Skeletal muscle satellite cell (primary cell): ENCODE data around the gene MORF4L1.
"Not testable (repeated sequence)": the region's sequence is repeated elsewhere in the genome, so short reads cannot be mapped to it uniquely, and the experiment has no call there.

ENCODE experiments used
- H3K27me3 ChIP-seq: 2 replicates; pipeline ENCODE4 v1.7.0; 2013; ENCODE audit warnings: low read length; ENCODE audit not compliant: control insufficient read depth, insufficient read depth
- H3K36me3 ChIP-seq: 2 replicates; pipeline ENCODE4 v1.7.0; 2013; ENCODE audit warnings: mild to moderate bottlenecking, control low read depth, low read length; ENCODE audit not compliant: insufficient read depth
- H3K4me1 ChIP-seq: 2 replicates; pipeline ENCODE4 v1.7.0; 2013; ENCODE audit warnings: low read length; ENCODE audit not compliant: control insufficient read depth, insufficient read depth
- H3K4me2 ChIP-seq: 2 replicates; pipeline ENCODE4 v1.7.0; 2013; ENCODE audit warnings: mild to moderate bottlenecking, low read length
- H3K4me3 ChIP-seq: 2 replicates; pipeline ENCODE4 v1.7.0; 2013; ENCODE audit warnings: low read length
- H3K9ac ChIP-seq: 2 replicates; pipeline ENCODE4 v1.7.0; 2013; ENCODE audit warnings: mild to moderate bottlenecking, low read depth, low read length, moderate library complexity
- H3K9me3 ChIP-seq: replicated peaks from 2 replicates; pipeline ENCODE4 v1.7.0; 2013; ENCODE audit warnings: mild to moderate bottlenecking, control low read depth, low read length

The MORF4L1 gene

GRCh38 chr15:78866031-78866430 lies 6.7 kb upstream of the MORF4L1 start:
- not testable (repeated sequence) for H3K9ac ChIP-seq, H3K9me3 ChIP-seq, H3K4me3 ChIP-seq, H3K4me1 ChIP-seq, H3K27me3 ChIP-seq, H3K4me2 ChIP-seq, H3K36me3 ChIP-seq

- Histone ChIP-seq H3K4me1 (no peaks in the 10 kb centered on the region), H3K36me3 (no peaks in the 10 kb centered on the region), H3K9ac (no peak overlapping the region), H3K4me2 (no peak overlapping the region), H3K27me3 (no peaks in the 10 kb centered on the region), H3K4me3 (no peak overlapping the region), H3K9me3 (no peaks in the 10 kb centered on the region)
Observed at GRCh38 chr15:78866803-78867202, 5.9 kb upstream of the MORF4L1 start.

- Histone ChIP-seq H3K9me3 (no peaks in the 10 kb centered on the region), H3K4me3 (no peak overlapping the region), H3K36me3 (peaks cover 3% of the 10 kb centered on the region), H3K4me2 (no peak overlapping the region), H3K9ac (no peak overlapping the region), H3K27me3 (no peaks in the 10 kb centered on the region), H3K4me1 (peaks cover 4% of the 10 kb centered on the region)
Observed at GRCh38 chr15:78868366-78868765, 4.3 kb upstream of the MORF4L1 start.

GRCh38 chr15:78871483-78872127 lies 1.1 kb upstream of the MORF4L1 start:
- not testable (repeated sequence) for H3K36me3 ChIP-seq, H3K27me3 ChIP-seq, H3K4me2 ChIP-seq, H3K9ac ChIP-seq, H3K9me3 ChIP-seq, H3K4me3 ChIP-seq
- peaks cover 17% of the 10 kb centered on the region for H3K4me1 ChIP-seq

GRCh38 chr15:78872972-78873792 lies 492 bp downstream of the MORF4L1 start:
- peak overlapping the region; percentile 97 for H3K4me3 ChIP-seq
- peak overlapping the region; percentile 97 for H3K4me2 ChIP-seq
- H3K36me3 ChIP-seq = peaks cover 3% of the 10 kb centered on the region
- no peaks in the 10 kb centered on the region for H3K27me3 ChIP-seq
- H3K9me3 ChIP-seq = no peaks in the 10 kb centered on the region
- peak overlapping the region; percentile 100 for H3K9ac ChIP-seq
- peaks cover 30% of the 10 kb centered on the region for H3K4me1 ChIP-seq

GRCh38 chr15:78873793-78874765 lies 1.4 kb downstream of the MORF4L1 start:
- peaks cover 38% of the 10 kb centered on the region for H3K4me1 ChIP-seq
- peak overlapping the region; percentile 100 for H3K9ac ChIP-seq
- H3K4me2 ChIP-seq = peak overlapping the region; percentile 97
- H3K9me3 ChIP-seq = no peaks in the 10 kb centered on the region
- peak overlapping the region; percentile 97 for H3K4me3 ChIP-seq
- no peaks in the 10 kb centered on the region for H3K27me3 ChIP-seq
- peaks cover 3% of the 10 kb centered on the region for H3K36me3 ChIP-seq

- Histone ChIP-seq H3K4me2 (peak overlapping the region; percentile 97), H3K9ac (peak overlapping the region; percentile 100), H3K9me3 (no peaks in the 10 kb centered on the region), H3K27me3 (no peaks in the 10 kb centered on the region), H3K36me3 (peaks cover 3% of the 10 kb centered on the region), H3K4me3 (peak overlapping the region; percentile 97), H3K4me1 (peaks cover 51% of the 10 kb centered on the region)
Observed at GRCh38 chr15:78875107-78875914, 2.6 kb downstream of the MORF4L1 start.

- peaks cover 17% of the 10 kb centered on the region for H3K36me3 ChIP-seq
- H3K4me1 ChIP-seq = peaks cover 61% of the 10 kb centered on the region
- H3K4me3 ChIP-seq, H3K9me3 ChIP-seq, H3K27me3 ChIP-seq, H3K9ac ChIP-seq: not testable (repeated sequence)
- H3K4me2 ChIP-seq = peak overlapping the region; percentile 97
Observed at GRCh38 chr15:78876954-78877353, 4.3 kb downstream of the MORF4L1 start.

- Histone ChIP-seq H3K4me3 (peak overlapping the region; percentile 12), H3K4me1 (peaks cover 57% of the 10 kb centered on the region)
Observed at GRCh38 chr15:78878356-78878755, 5.7 kb downstream of the MORF4L1 start.

GRCh38 chr15:78879517-78880241 lies 7.0 kb downstream of the MORF4L1 start:
- Histone ChIP-seq H3K9ac (no peak overlapping the region), H3K4me3 (no peak overlapping the region)

More at GRCh38 chr15:78878356-78878755, 5.7 kb downstream of the MORF4L1 start:
- H3K36me3 ChIP-seq = peaks cover 25% of the 10 kb centered on the region
- no peaks in the 10 kb centered on the region for H3K9me3 ChIP-seq
- no peaks in the 10 kb centered on the region for H3K27me3 ChIP-seq
- peak overlapping the region; percentile 3 for H3K9ac ChIP-seq
- peak overlapping the region; percentile 45 for H3K4me2 ChIP-seq

More at GRCh38 chr15:78879517-78880241, 7.0 kb downstream of the MORF4L1 start:
- Histone ChIP-seq H3K4me2 (peak overlapping the region; percentile 31), H3K36me3 (peaks cover 32% of the 10 kb centered on the region), H3K4me1 (peaks cover 57% of the 10 kb centered on the region), H3K27me3 (no peaks in the 10 kb centered on the region), H3K9me3 (no peaks in the 10 kb centered on the region)
